Breast epithelium (tissue), 3 donors: ENCODE results near the gene CALCOCO2.
A peak's percentile ranks its signal among the peaks of the same experiment; 100 is the strongest.

Experiments used
- CTCF ChIP-seq, 3 donors: fragments of 450-650 bp; IDR thresholded peaks; one replicate each; pipeline ENCODE4 v1.5.1; 2016 to 2017; ENCODE audit warnings: antibody characterized with exemption in 3 of 3, mild to moderate bottlenecking in 3 of 3, moderate library complexity in 3 of 3
- POLR2A ChIP-seq: fragments of 450-650 bp; IDR thresholded peaks from one replicate; pipeline ENCODE4 v1.6.1; 2016; ENCODE audit warnings: antibody characterized with exemption, mild to moderate bottlenecking, moderate library complexity
- POLR2AphosphoS5 ChIP-seq, 3 donors: sonication (generic); formaldehyde crosslinking; IDR thresholded peaks; one replicate each; pipeline ENCODE4 v1.6.1; 2017; ENCODE audit warnings: antibody characterized with exemption in 3 of 3

- TF ChIP-seq POLR2AphosphoS5 (IDR thresholded peaks at IDR 0.05) (peak in 1 of 3 donors; percentile 12), POLR2A (no peak), CTCF (IDR thresholded peaks at IDR 0.05) (no peak)
Measured at GRCh38 chr17:48871551-48872351, 40.9 kb downstream of the CALCOCO2 start.
